Liver (tissue), 3 donors: ENCODE results near the gene INTS3.

ENCODE experiments used
- GABPA ChIP-seq, 2 donors: IDR thresholded peaks in 1 of 2; conservative IDR thresholded peaks in 1 of 2; 2 replicates each; pipeline ENCODE4 v1.6.1; 2016; ENCODE audit warnings: antibody characterized with exemption in 2 of 2, mild to moderate bottlenecking in 1 of 2, moderate library complexity in 1 of 2
- JUND ChIP-seq, 2 donors: IDR thresholded peaks; 2 replicates each; pipeline ENCODE4 v1.6.1; 2016; ENCODE audit warnings: antibody characterized with exemption in 2 of 2
- MAX ChIP-seq: IDR thresholded peaks from 2 replicates; pipeline ENCODE4 v1.6.1; 2016; ENCODE audit warnings: antibody characterized with exemption
- RAD21 ChIP-seq, 2 donors: IDR thresholded peaks; 2 replicates each; pipeline ENCODE4 v1.6.1; 2016; ENCODE audit warnings: antibody characterized with exemption in 2 of 2, mild to moderate bottlenecking in 2 of 2
- SP1 ChIP-seq: IDR thresholded peaks from 2 replicates; pipeline ENCODE4 v1.6.1; 2018; ENCODE audit warnings: antibody characterized with exemption, mild to moderate bottlenecking
- TAF1 ChIP-seq: conservative IDR thresholded peaks from 2 replicates; pipeline ENCODE4 v1.6.1; 2016; ENCODE audit warnings: antibody characterized with exemption, mild to moderate bottlenecking
- YY1 ChIP-seq: IDR thresholded peaks from 2 replicates; pipeline ENCODE4 v1.6.1; 2016; ENCODE audit warnings: antibody characterized with exemption, mild to moderate bottlenecking
- TF ChIP-seq, protein P1 (sequence below): fragments of 150-350 bp; IDR thresholded peaks from 2 replicates; pipeline ENCODE4 v1.5.1; 2017; ENCODE audit warnings: improper control_type of control experiment, low read depth, low read length; ENCODE audit not compliant: missing input control
- TF ChIP-seq, protein P2 (sequence below): IDR thresholded peaks from 2 replicates; pipeline ENCODE4 v1.6.1; 2016; ENCODE audit warnings: antibody characterized with exemption
- donor health status: healthy.
- donor health status: healthy.

- TF ChIP-seq, protein P1, sequence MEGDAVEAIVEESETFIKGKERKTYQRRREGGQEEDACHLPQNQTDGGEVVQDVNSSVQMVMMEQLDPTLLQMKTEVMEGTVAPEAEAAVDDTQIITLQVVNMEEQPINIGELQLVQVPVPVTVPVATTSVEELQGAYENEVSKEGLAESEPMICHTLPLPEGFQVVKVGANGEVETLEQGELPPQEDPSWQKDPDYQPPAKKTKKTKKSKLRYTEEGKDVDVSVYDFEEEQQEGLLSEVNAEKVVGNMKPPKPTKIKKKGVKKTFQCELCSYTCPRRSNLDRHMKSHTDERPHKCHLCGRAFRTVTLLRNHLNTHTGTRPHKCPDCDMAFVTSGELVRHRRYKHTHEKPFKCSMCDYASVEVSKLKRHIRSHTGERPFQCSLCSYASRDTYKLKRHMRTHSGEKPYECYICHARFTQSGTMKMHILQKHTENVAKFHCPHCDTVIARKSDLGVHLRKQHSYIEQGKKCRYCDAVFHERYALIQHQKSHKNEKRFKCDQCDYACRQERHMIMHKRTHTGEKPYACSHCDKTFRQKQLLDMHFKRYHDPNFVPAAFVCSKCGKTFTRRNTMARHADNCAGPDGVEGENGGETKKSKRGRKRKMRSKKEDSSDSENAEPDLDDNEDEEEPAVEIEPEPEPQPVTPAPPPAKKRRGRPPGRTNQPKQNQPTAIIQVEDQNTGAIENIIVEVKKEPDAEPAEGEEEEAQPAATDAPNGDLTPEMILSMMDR = no peak
- TF ChIP-seq, protein P2, sequence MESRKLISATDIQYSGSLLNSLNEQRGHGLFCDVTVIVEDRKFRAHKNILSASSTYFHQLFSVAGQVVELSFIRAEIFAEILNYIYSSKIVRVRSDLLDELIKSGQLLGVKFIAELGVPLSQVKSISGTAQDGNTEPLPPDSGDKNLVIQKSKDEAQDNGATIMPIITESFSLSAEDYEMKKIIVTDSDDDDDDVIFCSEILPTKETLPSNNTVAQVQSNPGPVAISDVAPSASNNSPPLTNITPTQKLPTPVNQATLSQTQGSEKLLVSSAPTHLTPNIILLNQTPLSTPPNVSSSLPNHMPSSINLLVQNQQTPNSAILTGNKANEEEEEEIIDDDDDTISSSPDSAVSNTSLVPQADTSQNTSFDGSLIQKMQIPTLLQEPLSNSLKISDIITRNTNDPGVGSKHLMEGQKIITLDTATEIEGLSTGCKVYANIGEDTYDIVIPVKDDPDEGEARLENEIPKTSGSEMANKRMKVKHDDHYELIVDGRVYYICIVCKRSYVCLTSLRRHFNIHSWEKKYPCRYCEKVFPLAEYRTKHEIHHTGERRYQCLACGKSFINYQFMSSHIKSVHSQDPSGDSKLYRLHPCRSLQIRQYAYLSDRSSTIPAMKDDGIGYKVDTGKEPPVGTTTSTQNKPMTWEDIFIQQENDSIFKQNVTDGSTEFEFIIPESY = peak; percentile 62
- peak; percentile 70 for TF ChIP-seq MAX
- no peak for TF ChIP-seq RAD21 (IDR thresholded peaks at IDR 0.05)
- TF ChIP-seq GABPA (IDR thresholded peaks at IDR 0.05 in 1 of 2, conservative IDR thresholded peaks at IDR 0.05 in 1 of 2) = peak; percentile 78 to 93
- TF ChIP-seq YY1 = peak; percentile 90
- peak; percentile 95 for TF ChIP-seq SP1
- TF ChIP-seq JUND (IDR thresholded peaks at IDR 0.05) = no peak
- no peak for TF ChIP-seq TAF1
Measured at GRCh38 chr1:153727463-153728304, at the start of gene INTS3.
